HG03103 (cell line): Measurements from ENCODE around the gene TCAP.

Source experiments
- ATAC-seq: cut with Tn5 transposase; IDR thresholded peaks from one replicate; pipeline ENCODE4 v1.9.1; 2021; ENCODE audit warnings: low read depth; ENCODE audit not compliant: unreplicated experiment

The TCAP gene

GRCh38 chr17:39647256-39647655, 17.9 kb upstream of the TCAP start:
- ATAC-seq = no peak

DNA sequence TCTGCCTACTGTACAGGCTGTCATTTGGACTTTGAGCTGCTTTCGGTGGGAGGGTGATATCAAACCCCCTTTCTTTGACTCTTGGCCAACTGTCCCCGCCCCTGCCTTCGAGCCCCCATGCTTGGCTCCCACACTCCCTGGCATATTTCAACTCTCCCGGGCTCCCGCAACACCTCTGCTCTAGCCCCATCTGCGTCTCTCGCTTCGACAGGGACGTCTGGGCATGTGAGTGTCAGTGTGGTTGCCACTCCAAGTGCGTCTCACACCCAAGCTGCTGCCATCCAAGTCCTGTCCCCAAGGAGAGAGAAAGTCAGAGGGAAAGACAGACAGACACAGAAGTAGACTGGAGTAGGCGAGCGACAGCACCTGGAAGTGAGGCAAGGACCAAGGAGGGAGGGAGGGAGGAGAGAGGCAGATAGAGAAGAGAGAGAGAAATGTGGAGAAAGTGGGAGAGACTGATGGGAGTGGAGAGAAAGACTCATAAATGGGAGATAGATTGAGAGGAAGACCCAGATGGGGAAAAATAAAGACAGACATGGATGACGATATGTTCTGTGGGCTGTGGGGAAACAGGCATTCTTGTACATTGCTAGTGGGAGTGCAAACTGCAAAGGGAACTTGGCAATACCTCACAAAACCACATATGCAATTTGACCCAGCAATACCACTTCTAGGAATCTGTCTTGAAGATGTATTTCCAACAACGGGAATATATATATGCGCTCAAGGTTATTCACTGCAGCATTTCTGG, 16.4 kb upstream of the TCAP start:
- no peak for ATAC-seq

DNA sequence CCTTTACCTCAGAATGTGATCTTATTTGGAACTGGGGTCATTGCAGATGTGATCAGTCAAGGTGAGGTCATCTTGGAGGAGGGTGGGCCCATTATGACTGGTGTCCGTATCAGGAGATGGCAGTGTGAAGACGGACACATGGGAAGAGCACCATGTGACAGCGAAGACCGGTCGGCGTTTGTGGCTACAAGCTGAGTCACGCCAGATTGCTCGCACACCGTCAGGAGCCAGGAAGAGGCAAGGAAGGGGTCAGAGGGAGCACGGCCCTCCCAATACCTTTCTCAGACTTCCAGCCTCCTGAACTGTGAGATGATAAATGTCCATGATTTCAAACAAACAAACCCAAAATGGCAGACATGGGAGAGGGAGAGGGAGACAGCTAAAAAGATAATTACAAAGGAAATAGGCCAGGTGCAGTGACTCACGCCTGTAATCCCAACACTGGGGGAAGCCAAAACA, 15.0 kb upstream of the TCAP start:
- ATAC-seq = no peak

DNA sequence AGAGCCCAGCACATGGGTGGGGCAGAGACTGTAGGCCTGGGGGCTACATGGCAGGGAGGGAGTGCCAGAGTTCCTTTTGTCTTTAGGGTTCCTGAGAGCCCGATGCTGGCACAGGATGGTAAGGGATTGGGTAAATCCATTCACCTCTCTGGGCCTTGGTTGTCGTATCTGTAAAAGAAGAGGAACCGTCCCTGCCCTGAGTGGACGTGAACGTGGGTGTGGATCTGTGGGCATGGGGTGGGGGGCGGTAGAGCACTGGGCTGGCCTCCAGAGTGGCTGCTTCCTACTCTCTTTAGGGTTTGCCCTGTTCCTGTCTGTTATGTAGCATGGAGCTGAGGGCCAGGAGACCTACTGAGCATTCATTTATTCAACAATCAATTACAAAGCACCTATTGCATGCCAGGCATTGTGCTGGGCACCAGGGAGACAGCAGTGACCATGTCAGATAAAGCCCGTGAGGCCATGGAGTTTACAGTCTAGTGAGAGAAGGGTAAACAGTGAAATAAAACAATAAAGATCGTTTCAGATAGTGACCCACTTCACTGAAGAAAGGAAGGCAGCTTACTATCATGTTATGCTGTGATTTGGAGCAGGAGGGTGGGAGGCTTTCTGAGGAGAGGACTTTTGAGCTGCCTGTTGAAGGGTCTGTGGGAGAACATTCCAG, 13.1 kb upstream of the TCAP start:
- no peak for ATAC-seq

- ATAC-seq = no peak
Measured at GRCh38 chr17:39652587-39653315, 12.4 kb upstream of the TCAP start.

DNA sequence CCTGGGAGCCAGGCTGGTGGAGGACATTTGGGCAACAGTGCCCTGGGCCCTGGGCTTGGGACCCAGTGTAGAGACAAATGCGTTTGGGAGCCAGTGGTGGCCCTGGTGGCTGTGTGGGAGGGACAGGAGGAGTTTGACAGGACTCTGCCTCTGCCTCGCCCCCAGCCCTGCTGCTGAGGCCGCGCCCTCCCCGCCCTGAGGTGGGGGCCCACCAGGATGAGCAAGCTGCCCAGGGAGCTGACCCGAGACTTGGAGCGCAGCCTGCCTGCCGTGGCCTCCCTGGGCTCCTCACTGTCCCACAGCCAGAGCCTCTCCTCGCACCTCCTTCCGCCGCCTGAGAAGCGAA, 11.9 kb upstream of the TCAP start:
- ATAC-seq = no peak

DNA sequence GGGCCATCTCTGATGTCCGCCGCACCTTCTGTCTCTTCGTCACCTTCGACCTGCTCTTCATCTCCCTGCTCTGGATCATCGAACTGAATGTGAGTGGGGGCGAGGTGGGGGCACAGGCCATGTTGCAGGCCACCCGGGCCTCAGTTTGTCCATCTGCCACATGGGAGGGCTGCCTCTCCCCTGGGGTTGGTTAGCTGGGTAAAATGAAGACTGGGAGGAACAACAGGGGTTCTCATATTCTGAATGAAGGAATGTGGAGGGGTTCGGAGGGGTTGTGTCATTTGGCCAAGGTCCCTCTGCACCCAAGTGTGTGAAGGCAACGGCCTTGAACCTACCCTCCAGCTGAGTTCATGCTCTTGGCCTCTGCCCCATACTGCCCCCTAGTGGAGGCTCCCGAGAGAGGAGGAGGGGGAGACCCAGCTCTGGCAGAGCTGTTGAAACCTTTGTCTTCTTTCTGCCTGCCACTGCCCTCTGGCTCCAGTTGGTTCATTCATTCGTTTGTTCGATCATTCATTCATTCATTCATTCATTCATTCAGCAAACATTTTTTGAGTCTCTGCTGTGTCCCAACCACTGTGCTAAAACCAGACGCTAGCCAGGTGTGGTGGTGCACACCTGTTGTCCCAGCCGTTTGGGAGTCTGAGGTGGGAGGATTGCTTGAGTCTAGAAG, 11.4 kb upstream of the TCAP start:
- ATAC-seq = no peak

DNA sequence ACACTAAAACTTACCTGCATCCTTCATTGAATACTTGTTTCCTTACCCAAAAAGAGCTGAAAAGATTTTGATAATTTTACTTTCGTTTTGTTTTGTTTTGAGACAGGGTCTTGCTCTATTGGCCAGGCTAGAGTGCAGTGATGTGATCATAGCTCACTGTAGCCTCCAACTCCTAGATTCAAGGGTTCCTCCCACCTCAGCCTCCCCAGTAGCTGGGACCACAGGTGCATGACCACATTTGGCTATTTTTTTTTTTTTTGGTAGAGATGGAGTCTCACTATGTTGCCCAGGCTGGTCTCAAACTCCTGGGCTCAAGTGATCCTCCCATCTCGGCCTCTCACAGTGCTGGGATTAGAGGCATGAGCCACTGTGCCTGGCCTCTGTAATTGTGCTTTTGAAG, 10.0 kb upstream of the TCAP start:
- no peak for ATAC-seq

GRCh38 chr17:39658346-39658745, 6.8 kb upstream of the TCAP start:
- ATAC-seq = no peak

DNA sequence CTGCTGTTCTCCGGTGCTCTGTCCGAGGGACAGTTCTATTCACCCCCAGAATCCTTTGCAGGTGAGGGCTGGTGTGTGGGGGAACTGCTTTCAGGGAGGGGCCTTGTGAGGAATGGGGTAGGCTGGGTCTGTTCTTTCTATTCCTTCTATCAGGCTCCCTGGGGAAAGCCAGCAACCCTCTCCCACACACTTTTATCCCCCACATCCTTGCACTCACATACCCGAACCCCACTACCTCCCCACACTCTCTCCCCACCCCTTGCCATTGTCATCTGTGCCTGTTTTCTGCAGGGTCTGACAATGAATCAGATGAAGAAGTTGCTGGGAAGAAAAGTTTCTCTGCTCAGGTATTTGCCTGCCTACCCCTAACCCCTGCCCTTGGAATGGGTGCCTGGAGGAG, 6.4 kb upstream of the TCAP start:
- ATAC-seq = no peak

- ATAC-seq = no peak
Measured at GRCh38 chr17:39659279-39660010, 5.7 kb upstream of the TCAP start.

DNA sequence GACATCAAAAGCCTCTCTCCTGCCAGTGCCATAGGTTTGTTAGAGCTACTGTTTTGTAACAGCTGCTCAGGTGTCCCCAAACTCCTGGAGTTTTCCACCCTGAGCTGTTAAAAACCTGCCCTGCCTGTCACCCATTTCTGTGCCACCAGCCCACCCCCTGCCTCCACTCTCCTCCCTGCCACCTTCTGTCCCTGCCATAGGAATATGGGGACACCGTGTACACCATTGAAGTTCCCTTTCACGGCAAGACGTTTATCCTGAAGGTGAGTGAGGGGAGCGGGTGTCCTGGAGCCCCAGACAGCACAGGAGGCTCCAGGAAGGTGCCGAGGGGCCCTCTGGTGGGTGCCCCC, 5.2 kb upstream of the TCAP start:
- ATAC-seq = no peak

DNA sequence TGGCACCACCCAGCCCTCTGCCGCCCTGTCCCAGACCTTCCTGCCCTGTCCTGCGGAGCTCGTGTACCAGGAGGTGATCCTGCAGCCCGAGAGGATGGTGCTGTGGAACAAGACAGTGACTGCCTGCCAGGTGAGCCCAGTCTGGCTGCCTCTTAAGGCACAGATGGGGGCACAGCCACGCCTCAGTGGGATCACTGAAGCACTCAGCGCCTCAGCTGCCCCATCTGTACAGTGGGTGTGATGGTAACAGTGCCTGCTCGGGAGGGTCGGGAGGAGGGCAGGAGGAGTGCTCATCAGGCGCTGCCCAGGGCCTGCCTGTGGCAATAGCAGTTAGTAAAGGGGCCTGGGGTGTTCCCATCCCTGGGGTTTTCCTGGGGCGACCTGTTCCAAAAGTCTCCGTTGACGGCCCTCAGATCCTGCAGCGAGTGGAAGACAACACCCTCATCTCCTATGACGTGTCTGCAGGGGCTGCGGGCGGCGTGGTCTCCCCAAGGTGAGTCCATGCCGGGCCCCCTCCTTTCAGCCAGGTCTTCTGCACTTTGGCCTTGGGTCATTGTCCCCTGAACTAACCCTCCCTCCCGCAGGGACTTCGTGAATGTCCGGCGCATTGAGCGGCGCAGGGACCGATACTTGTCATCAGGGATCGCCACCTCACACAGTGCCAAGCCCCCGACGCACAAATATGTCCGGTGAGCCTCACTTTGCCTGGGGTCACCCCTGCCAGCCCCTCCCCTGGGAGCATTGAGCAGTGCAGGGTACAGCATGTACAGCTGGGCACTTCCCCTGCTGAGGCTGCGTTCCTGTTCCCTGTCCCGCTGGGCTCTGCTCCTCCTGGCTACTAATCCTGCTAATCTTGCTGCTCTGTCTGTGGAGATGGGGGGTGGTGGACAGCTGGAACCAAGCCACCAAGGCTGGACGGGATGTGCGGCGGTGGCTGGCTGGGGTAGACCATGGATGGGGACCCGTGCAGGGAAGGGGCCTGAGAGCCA, 4.5 kb upstream of the TCAP start:
- no peak for ATAC-seq

DNA sequence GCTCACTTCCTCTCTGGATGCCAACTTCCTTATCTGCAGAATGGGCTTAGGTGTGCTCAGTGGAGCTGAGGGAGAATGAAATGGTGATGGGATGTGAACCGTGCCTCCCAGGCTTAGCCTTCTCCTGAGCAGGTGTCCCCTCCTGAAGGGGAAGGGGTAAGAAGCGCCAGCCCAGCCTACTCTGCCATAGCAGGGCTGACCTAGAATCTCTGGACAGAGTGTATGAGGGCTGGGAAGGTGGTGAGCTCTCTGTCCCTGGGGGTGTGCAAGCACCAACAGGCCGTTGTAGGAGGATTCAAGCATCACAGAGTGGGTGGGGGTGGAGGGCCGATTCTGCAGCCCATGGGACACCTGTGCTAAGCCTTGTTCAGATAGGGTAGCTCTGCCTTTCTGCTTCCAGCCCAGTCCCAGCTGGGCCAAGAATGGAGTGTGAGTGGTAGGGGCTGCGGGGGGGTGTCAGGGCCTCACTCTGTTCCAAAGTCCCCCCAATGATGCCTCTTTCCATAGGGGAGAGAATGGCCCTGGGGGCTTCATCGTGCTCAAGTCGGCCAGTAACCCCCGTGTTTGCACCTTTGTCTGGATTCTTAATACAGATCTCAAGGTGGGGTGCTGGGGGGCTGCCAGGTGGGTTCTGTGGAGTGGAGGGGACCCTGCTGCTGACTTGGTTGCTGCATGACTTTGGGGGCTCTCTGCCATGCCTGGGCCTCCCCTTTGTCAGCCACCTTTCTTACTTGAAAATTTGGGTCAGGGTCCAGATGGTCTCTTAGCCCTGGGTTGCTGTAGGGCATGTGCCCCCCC, 3.2 kb upstream of the TCAP start:
- ATAC-seq = no peak

GRCh38 chr17:39662551-39663339, 2.4 kb upstream of the TCAP start:
- ATAC-seq = no peak

DNA sequence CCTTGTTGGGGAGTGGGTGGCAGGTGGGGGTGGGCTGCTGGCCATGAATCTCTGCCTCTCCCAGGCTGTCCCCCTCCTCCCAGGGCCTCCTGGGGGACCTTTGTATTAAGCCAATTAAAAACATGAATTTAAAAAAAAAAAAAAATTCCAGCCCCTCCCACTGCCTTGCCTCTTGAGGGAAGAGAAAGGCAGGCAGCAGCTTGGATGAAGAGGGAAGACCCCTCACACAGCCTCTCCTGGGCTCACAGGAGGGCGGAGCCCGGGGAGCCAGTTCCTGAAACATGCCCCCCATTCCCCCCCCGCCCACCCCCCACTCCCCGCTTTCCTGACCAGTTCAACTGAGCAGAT, 1.8 kb upstream of the TCAP start:
- no peak for ATAC-seq

GRCh38 chr17:39663688-39664580, 1.2 kb upstream of the TCAP start:
- no peak for ATAC-seq
